ENCODE measurements around the gene SIRPG.

Gene SIRPG

GRCh38 chr20:1626528-1627199 lies 30.9 kb downstream of the SIRPG start:
- H3K36me3 ChIP-seq (ENCODE audit: control insufficient read depth in 2 of 2, insufficient read depth in 1 of 2, low read length in 2 of 2): no peaks in the 10 kb centered on the region
- H3K4me3 ChIP-seq (ENCODE audit: low read depth, low read length): no peak overlapping the region
- POLR2A ChIA-PET: no interaction called here
- no peaks in the 10 kb centered on the region for H3K4me1 ChIP-seq (ENCODE audit: control insufficient read depth, insufficient read depth, low read length)
- TF ChIP-seq ZNF2 (tag by site-specific recombination; IDR thresholded peaks at IDR 0.05) (no peak), ZNF488 (tag by site-specific recombination; IDR thresholded peaks at IDR 0.05) (no peak), ZNF19 (tag by site-specific recombination; IDR thresholded peaks at IDR 0.05; ENCODE audit: low read depth) (no peak), ZNF513 (tag by site-specific recombination; IDR thresholded peaks at IDR 0.05) (no peak), ZSCAN5A (tag by site-specific recombination; IDR thresholded peaks at IDR 0.05) (no peak), ZNF621 (tag by site-specific recombination; IDR thresholded peaks at IDR 0.05) (no peak), ZNF214 (tag by site-specific recombination; IDR thresholded peaks at IDR 0.05; ENCODE audit: borderline replicate concordance) (no peak)
- H3K9me3 ChIP-seq (ENCODE audit: control insufficient read depth, insufficient read depth, low read depth, low read length): no peaks in the 10 kb centered on the region
- CTCF ChIA-PET: no interaction called here
- no peak overlapping the region for H3K27ac ChIP-seq (ENCODE audit: extremely low read depth, low read depth, low read length)

GRCh38 chr20:1625083-1625690 lies 32.4 kb downstream of the SIRPG start:
- no peaks in the 10 kb centered on the region for H3K9me3 ChIP-seq (ENCODE audit: control insufficient read depth, insufficient read depth, low read depth, low read length)
- POLR2A ChIA-PET: no interaction called here
- TF ChIP-seq ZNF747 (tag by site-specific recombination; IDR thresholded peaks at IDR 0.05): no peak
- TF ChIP-seq ZNF175 (tag by site-specific recombination; IDR thresholded peaks at IDR 0.05): no peak
- TF ChIP-seq ZNF324 (tag by site-specific recombination; IDR thresholded peaks at IDR 0.05): no peak
- no peak for TF ChIP-seq ZNF704 (tag by site-specific recombination; IDR thresholded peaks at IDR 0.05)
- no peaks in the 10 kb centered on the region for H3K36me3 ChIP-seq (ENCODE audit: control insufficient read depth in 2 of 2, insufficient read depth in 1 of 2, low read length in 2 of 2)
- H3K4me1 ChIP-seq (ENCODE audit: control insufficient read depth, insufficient read depth, low read length): no peaks in the 10 kb centered on the region
- no peak overlapping the region for H3K27ac ChIP-seq (ENCODE audit: extremely low read depth, low read depth, low read length)
- CTCF ChIA-PET: no interaction called here
- H3K4me3 ChIP-seq (ENCODE audit: low read depth, low read length): no peak overlapping the region

GRCh38 chr20:1623501-1624205 lies 33.9 kb downstream of the SIRPG start:
- CTCF ChIA-PET: no interaction called here
- TF ChIP-seq ZNF449 (tag by site-specific recombination; IDR thresholded peaks at IDR 0.05): no peak
- no peak for TF ChIP-seq ZNF843 (tag by site-specific recombination; IDR thresholded peaks at IDR 0.05)
- TF ChIP-seq SP2 (tag by site-specific recombination; IDR thresholded peaks at IDR 0.05): no peak
- TF ChIP-seq ZNF280C (tag by site-specific recombination; IDR thresholded peaks at IDR 0.05): no peak
- TF ChIP-seq KLF1 (tag by site-specific recombination; IDR thresholded peaks at IDR 0.05): no peak
- no peak for TF ChIP-seq ZNF146 (tag by site-specific recombination; IDR thresholded peaks at IDR 0.05)
- TF ChIP-seq ZBTB49 (tag by site-specific recombination; IDR thresholded peaks at IDR 0.05; ENCODE audit: low read depth): no peak

More at GRCh38 chr20:1623501-1624205, 33.9 kb downstream of the SIRPG start:
- POLR2A ChIA-PET: no interaction called here
- Histone ChIP-seq H3K36me3 (ENCODE audit: control insufficient read depth in 2 of 2, insufficient read depth in 1 of 2, low read length in 2 of 2) (no peaks in the 10 kb centered on the region), H3K4me3 (ENCODE audit: low read depth, low read length) (no peak overlapping the region), H3K4me1 (ENCODE audit: control insufficient read depth, insufficient read depth, low read length) (no peaks in the 10 kb centered on the region), H3K9me3 (ENCODE audit: control insufficient read depth, insufficient read depth, low read depth, low read length) (no peaks in the 10 kb centered on the region), H3K27ac (ENCODE audit: extremely low read depth, low read depth, low read length) (no peak overlapping the region)
